Measurements from ENCODE around the gene COL5A1.

The COL5A1 gene

DNA sequence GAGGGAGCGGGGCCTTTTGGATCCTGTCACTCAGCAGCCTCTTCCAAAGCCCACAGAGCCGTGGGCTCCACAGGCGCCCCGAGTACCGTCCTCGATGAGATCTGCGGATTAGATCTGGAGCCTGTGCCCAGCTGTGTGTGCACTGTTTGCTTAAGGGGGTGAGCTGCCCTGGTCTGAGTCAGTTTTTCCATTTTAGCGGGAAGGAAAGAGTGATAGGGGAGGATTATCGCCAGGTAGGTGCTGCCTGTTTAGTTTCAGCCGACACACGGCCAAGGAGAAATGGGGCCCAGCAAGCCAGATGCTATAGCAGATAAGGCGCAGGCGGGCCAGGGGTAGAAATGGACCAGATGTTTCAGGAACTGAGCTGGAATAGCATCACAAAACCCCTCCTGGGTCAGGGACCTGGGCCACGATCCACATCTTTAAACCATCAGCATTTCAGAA lies 18.1 kb downstream of the COL5A1 start:
- Histone ChIP-seq H3K9me3 (ENCODE audit: severe bottlenecking) (no peaks in the 10 kb centered on the region), H3K4me1 (ENCODE audit: insufficient read depth, poor library complexity, severe bottlenecking) (peaks cover 19% of the 10 kb centered on the region), H3K36me3 (ENCODE audit: low read depth) (no peaks in the 10 kb centered on the region), H3K27me3 (ENCODE audit: insufficient read depth, poor library complexity, severe bottlenecking) (no peaks in the 10 kb centered on the region), H3K27ac (ENCODE audit: poor library complexity, severe bottlenecking) (peak overlapping the region; percentile 91), H3K4me3 (ENCODE audit: severe bottlenecking) (no peak overlapping the region)
- peak; percentile 30 for DNase-seq (ENCODE audit: low spot score)
- TF ChIP-seq, protein P1, sequence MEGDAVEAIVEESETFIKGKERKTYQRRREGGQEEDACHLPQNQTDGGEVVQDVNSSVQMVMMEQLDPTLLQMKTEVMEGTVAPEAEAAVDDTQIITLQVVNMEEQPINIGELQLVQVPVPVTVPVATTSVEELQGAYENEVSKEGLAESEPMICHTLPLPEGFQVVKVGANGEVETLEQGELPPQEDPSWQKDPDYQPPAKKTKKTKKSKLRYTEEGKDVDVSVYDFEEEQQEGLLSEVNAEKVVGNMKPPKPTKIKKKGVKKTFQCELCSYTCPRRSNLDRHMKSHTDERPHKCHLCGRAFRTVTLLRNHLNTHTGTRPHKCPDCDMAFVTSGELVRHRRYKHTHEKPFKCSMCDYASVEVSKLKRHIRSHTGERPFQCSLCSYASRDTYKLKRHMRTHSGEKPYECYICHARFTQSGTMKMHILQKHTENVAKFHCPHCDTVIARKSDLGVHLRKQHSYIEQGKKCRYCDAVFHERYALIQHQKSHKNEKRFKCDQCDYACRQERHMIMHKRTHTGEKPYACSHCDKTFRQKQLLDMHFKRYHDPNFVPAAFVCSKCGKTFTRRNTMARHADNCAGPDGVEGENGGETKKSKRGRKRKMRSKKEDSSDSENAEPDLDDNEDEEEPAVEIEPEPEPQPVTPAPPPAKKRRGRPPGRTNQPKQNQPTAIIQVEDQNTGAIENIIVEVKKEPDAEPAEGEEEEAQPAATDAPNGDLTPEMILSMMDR (IDR thresholded peaks at IDR 0.05; ENCODE audit: poor library complexity, severe bottlenecking) = no peak
- ATAC-seq (ENCODE audit: low read depth) = no peak

DNA sequence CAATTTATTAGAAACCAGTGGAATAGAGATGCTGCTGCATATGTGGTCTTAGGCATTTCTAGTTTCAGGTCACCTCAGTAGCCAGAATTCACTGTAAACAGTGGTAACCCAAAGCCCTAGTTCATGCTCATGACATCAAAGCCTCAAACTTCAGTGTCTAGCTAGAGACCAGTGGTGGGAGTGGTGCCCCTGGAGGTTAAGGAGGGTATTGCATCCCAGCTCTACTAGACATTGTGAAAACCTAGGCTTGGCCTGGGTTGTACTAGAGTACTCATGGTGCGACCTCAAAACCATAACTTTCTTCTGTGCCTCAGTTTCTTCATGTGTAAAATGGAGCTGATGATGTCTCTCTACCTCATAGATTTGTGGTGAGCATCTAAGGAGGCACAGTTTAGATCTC lies 18.8 kb downstream of the COL5A1 start:
- Histone ChIP-seq H3K36me3 (ENCODE audit: low read depth) (no peaks in the 10 kb centered on the region), H3K27ac (ENCODE audit: poor library complexity, severe bottlenecking) (peak overlapping the region; percentile 91), H3K9me3 (ENCODE audit: severe bottlenecking) (no peaks in the 10 kb centered on the region), H3K27me3 (ENCODE audit: insufficient read depth, poor library complexity, severe bottlenecking) (no peaks in the 10 kb centered on the region), H3K4me1 (ENCODE audit: insufficient read depth, poor library complexity, severe bottlenecking) (peaks cover 19% of the 10 kb centered on the region), H3K4me3 (ENCODE audit: severe bottlenecking) (no peak overlapping the region)
- TF ChIP-seq, protein P1 (IDR thresholded peaks at IDR 0.05; ENCODE audit: poor library complexity, severe bottlenecking) = peak; percentile 45
- no peak for ATAC-seq (ENCODE audit: low read depth)
- no peak for DNase-seq (ENCODE audit: low spot score)

GRCh38 chr9:134661299-134661698 lies 19.7 kb downstream of the COL5A1 start:
- no peaks in the 10 kb centered on the region for H3K36me3 ChIP-seq (ENCODE audit: low read depth)
- TF ChIP-seq, protein P1 (IDR thresholded peaks at IDR 0.05; ENCODE audit: poor library complexity, severe bottlenecking) = no peak

DNA sequence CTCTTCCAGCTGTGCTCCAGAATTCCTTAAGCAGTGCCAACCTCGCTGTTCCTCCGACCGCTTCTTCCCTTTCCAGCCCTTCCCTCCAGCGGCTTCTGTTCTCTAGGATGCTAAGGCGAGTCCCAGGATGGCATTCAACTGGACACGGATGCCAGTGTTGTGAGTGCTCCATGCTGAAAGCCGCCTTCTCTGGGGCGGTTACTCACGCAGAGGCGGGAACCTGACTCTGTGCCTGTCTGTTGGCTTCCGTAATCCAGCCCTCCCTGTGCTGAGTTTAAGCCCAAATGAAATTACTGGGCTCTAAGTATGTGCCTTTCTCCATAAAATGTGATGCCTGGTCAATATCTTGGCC lies 20.2 kb downstream of the COL5A1 start:
- DNase-seq (ENCODE audit: low spot score) = peak; percentile 70
- Histone ChIP-seq H3K36me3 (ENCODE audit: low read depth) (no peaks in the 10 kb centered on the region), H3K4me3 (ENCODE audit: severe bottlenecking) (no peak overlapping the region), H3K4me1 (ENCODE audit: insufficient read depth, poor library complexity, severe bottlenecking) (peaks cover 27% of the 10 kb centered on the region), H3K9me3 (ENCODE audit: severe bottlenecking) (no peaks in the 10 kb centered on the region), H3K27me3 (ENCODE audit: insufficient read depth, poor library complexity, severe bottlenecking) (no peaks in the 10 kb centered on the region), H3K27ac (ENCODE audit: poor library complexity, severe bottlenecking) (peak overlapping the region; percentile 91)
- ATAC-seq (ENCODE audit: low read depth) = peak; percentile 79
- TF ChIP-seq, protein P1 (IDR thresholded peaks at IDR 0.05; ENCODE audit: poor library complexity, severe bottlenecking) = no peak

More at GRCh38 chr9:134661299-134661698, 19.7 kb downstream of the COL5A1 start:
- no peak for DNase-seq (ENCODE audit: low spot score)
- H3K27me3 ChIP-seq (ENCODE audit: insufficient read depth, poor library complexity, severe bottlenecking) = no peaks in the 10 kb centered on the region
- ATAC-seq (ENCODE audit: low read depth) = no peak
- H3K27ac ChIP-seq (ENCODE audit: poor library complexity, severe bottlenecking) = peak overlapping the region; percentile 91
- no peak overlapping the region for H3K4me3 ChIP-seq (ENCODE audit: severe bottlenecking)
- peaks cover 23% of the 10 kb centered on the region for H3K4me1 ChIP-seq (ENCODE audit: insufficient read depth, poor library complexity, severe bottlenecking)
- H3K9me3 ChIP-seq (ENCODE audit: severe bottlenecking) = no peaks in the 10 kb centered on the region

GRCh38 chr9:134662143-134662876 lies 20.7 kb downstream of the COL5A1 start:
- no peaks in the 10 kb centered on the region for H3K9me3 ChIP-seq (ENCODE audit: severe bottlenecking)
- ATAC-seq (ENCODE audit: low read depth) = peak; percentile 92
- TF ChIP-seq, protein P1 (IDR thresholded peaks at IDR 0.05; ENCODE audit: poor library complexity, severe bottlenecking) = no peak
- H3K36me3 ChIP-seq (ENCODE audit: low read depth) = no peaks in the 10 kb centered on the region
- no peaks in the 10 kb centered on the region for H3K27me3 ChIP-seq (ENCODE audit: insufficient read depth, poor library complexity, severe bottlenecking)
- peak; percentile 76 for DNase-seq (ENCODE audit: low spot score)
- peak overlapping the region; percentile 91 for H3K27ac ChIP-seq (ENCODE audit: poor library complexity, severe bottlenecking)
- no peak overlapping the region for H3K4me3 ChIP-seq (ENCODE audit: severe bottlenecking)
- peaks cover 33% of the 10 kb centered on the region for H3K4me1 ChIP-seq (ENCODE audit: insufficient read depth, poor library complexity, severe bottlenecking)

All from RWPE2 (cell line).